ENCODE results near the gene RAB3GAP2. TPM values are rescaled to one million over a fixed set of nuclear protein-coding genes. Genes with fewer than 3 reads are reported as not detected.
"Not testable (repeated sequence)": the region's sequence is repeated elsewhere in the genome, so short reads cannot be mapped to it uniquely, and the experiment has no call there.

The RAB3GAP2 gene
- polyA plus RNA-seq, 3 donors from 2014 or later, result 12.0 to 33.8 (median 18.6) TPM

- Mint-ChIP-seq H3K4me1 (peaks cover 19 to 26% of the 10 kb centered on the region in 2 donors), H3K4me3 (no peak overlapping the region), H3K9me3 (no peaks in the 10 kb centered on the region), H3K27ac (no peak overlapping the region), H3K27me3 (ENCODE audit: low read depth in 3 of 3) (no peaks in the 10 kb centered on the region), H3K36me3 (peaks cover 29 to 36% (median 36%) of the 10 kb centered on the region in 3 donors)
- no peak for DNase-seq
These were observed 113.2 kb downstream of the RAB3GAP2 start for GRCh38 chr1:220159041-220159440.

- Mint-ChIP-seq H3K4me1 (peaks cover 19 to 26% of the 10 kb centered on the region in 2 donors), H3K27ac (peak overlapping the region in 1 of 6 donors; percentile 51), H3K36me3 (peaks cover 32 to 36% (median 33%) of the 10 kb centered on the region in 3 donors)
- H3K9me3 Mint-ChIP-seq; DNase-seq; H3K4me3 Mint-ChIP-seq; H3K27me3 Mint-ChIP-seq (ENCODE audit: low read depth in 3 of 3): not testable (repeated sequence)
These were observed 113.7 kb downstream of the RAB3GAP2 start for GRCh38 chr1:220158530-220158929.

GRCh38 chr1:220157738-220158137 is 114.5 kb downstream of the RAB3GAP2 start:
- no peak overlapping the region for H3K4me3 Mint-ChIP-seq
- peak overlapping the region in 3 of 6 donors; percentile 8 to 48 (median 29) for H3K27ac Mint-ChIP-seq
- H3K4me1 Mint-ChIP-seq, result peaks cover 19 to 26% of the 10 kb centered on the region in 2 donors
- peaks cover 0 to 2% (median 0%) of the 10 kb centered on the region in 3 donors for H3K27me3 Mint-ChIP-seq (ENCODE audit: low read depth in 3 of 3)
- H3K36me3 Mint-ChIP-seq, result peaks cover 36 to 37% (median 36%) of the 10 kb centered on the region in 3 donors
- no peaks in the 10 kb centered on the region for H3K9me3 Mint-ChIP-seq
- no peak for DNase-seq

- Mint-ChIP-seq H3K36me3 (peaks cover 32 to 41% (median 36%) of the 10 kb centered on the region in 3 donors), H3K27ac (peak overlapping the region; percentile 13 to 85 (median 57)), H3K4me3 (peak overlapping the region in 1 of 5 donors; percentile 50), H3K4me1 (peaks cover 19 to 26% of the 10 kb centered on the region in 2 donors), H3K9me3 (no peaks in the 10 kb centered on the region), H3K27me3 (ENCODE audit: low read depth in 3 of 3) (peaks cover 0 to 2% (median 0%) of the 10 kb centered on the region in 3 donors)
- DNase-seq, result no peak
These were observed 115.6 kb downstream of the RAB3GAP2 start for GRCh38 chr1:220156620-220157146.

- H3K36me3 Mint-ChIP-seq, result peaks cover 16 to 35% (median 23%) of the 10 kb centered on the region in 3 donors
- H3K4me3 Mint-ChIP-seq, result no peak overlapping the region
- H3K9me3 Mint-ChIP-seq, result no peaks in the 10 kb centered on the region
- H3K4me1 Mint-ChIP-seq, result peaks cover 17 to 20% of the 10 kb centered on the region in 2 donors
- no peak for DNase-seq
- peaks cover 0 to 2% (median 2%) of the 10 kb centered on the region in 3 donors for H3K27me3 Mint-ChIP-seq (ENCODE audit: low read depth in 3 of 3)
- H3K27ac Mint-ChIP-seq, result peak overlapping the region in 4 of 6 donors; percentile 21 to 75 (median 64)
These were observed 119.1 kb downstream of the RAB3GAP2 start for GRCh38 chr1:220153147-220153546.

- Mint-ChIP-seq H3K36me3 (peaks cover 9 to 24% (median 12%) of the 10 kb centered on the region in 3 donors), H3K4me3 (no peak overlapping the region), H3K4me1 (peaks cover 3% of the 10 kb centered on the region in 2 donors), H3K27me3 (ENCODE audit: low read depth in 3 of 3) (peaks cover 0 to 2% (median 2%) of the 10 kb centered on the region in 3 donors), H3K9me3 (no peaks in the 10 kb centered on the region), H3K27ac (peak overlapping the region in 2 of 6 donors; percentile 65 to 67)
- DNase-seq, result no peak
These were observed 120.8 kb downstream of the RAB3GAP2 start for GRCh38 chr1:220151454-220151853.

GRCh38 chr1:220149742-220150141 is 122.5 kb downstream of the RAB3GAP2 start:
- DNase-seq, result no peak
- H3K4me1 Mint-ChIP-seq, result no peaks in the 10 kb centered on the region
- H3K4me3 Mint-ChIP-seq, result no peak overlapping the region
- H3K9me3 Mint-ChIP-seq, result no peaks in the 10 kb centered on the region
- peaks cover 0 to 2% (median 2%) of the 10 kb centered on the region in 3 donors for H3K27me3 Mint-ChIP-seq (ENCODE audit: low read depth in 3 of 3)
- H3K36me3 Mint-ChIP-seq, result peaks cover 10 to 29% (median 16%) of the 10 kb centered on the region in 3 donors
- peak overlapping the region in 2 of 6 donors; percentile 3 to 40 for H3K27ac Mint-ChIP-seq

- H3K27me3 Mint-ChIP-seq (ENCODE audit: low read depth in 3 of 3), result no peaks in the 10 kb centered on the region
- no peak for DNase-seq
- H3K4me3 Mint-ChIP-seq, result no peak overlapping the region
- H3K9me3 Mint-ChIP-seq, result no peaks in the 10 kb centered on the region
- peaks cover 38 to 47% (median 43%) of the 10 kb centered on the region in 3 donors for H3K36me3 Mint-ChIP-seq
- H3K4me1 Mint-ChIP-seq, result no peaks in the 10 kb centered on the region
- H3K27ac Mint-ChIP-seq, result peak overlapping the region in 4 of 6 donors; percentile 45 to 57 (median 50)
These were observed 128.2 kb downstream of the RAB3GAP2 start for GRCh38 chr1:220144051-220144450.

GRCh38 chr1:220139966-220140365 is 132.3 kb downstream of the RAB3GAP2 start:
- no peak overlapping the region for H3K4me3 Mint-ChIP-seq
- H3K4me1 Mint-ChIP-seq, result peaks cover 14 to 15% of the 10 kb centered on the region in 2 donors
- no peaks in the 10 kb centered on the region for H3K9me3 Mint-ChIP-seq
- DNase-seq, result no peak
- peaks cover 36 to 47% (median 37%) of the 10 kb centered on the region in 3 donors for H3K36me3 Mint-ChIP-seq
- H3K27ac Mint-ChIP-seq, result no peak overlapping the region
- H3K27me3 Mint-ChIP-seq (ENCODE audit: low read depth in 3 of 3), result no peaks in the 10 kb centered on the region

- peaks cover 37 to 49% (median 41%) of the 10 kb centered on the region in 3 donors for H3K36me3 Mint-ChIP-seq
- H3K27ac Mint-ChIP-seq, result peak overlapping the region; percentile 65 to 93 (median 81)
- H3K4me3 Mint-ChIP-seq, result peak overlapping the region; percentile 41 to 64 (median 60)
- peaks cover 14 to 24% of the 10 kb centered on the region in 2 donors for H3K4me1 Mint-ChIP-seq
- peak; percentile 34 to 40 (median 40) for DNase-seq
- no peaks in the 10 kb centered on the region for H3K9me3 Mint-ChIP-seq
- H3K27me3 Mint-ChIP-seq (ENCODE audit: low read depth in 3 of 3), result no peaks in the 10 kb centered on the region
These were observed 135.1 kb downstream of the RAB3GAP2 start for GRCh38 chr1:220137019-220137786.

- DNase-seq, result no peak
- Mint-ChIP-seq H3K27ac (peak overlapping the region in 2 of 6 donors; percentile 57 to 83), H3K4me1 (peaks cover 14 to 27% of the 10 kb centered on the region in 2 donors), H3K9me3 (no peaks in the 10 kb centered on the region), H3K27me3 (ENCODE audit: low read depth in 3 of 3) (no peaks in the 10 kb centered on the region), H3K4me3 (peak overlapping the region in 1 of 5 donors; percentile 20), H3K36me3 (peaks cover 30 to 47% (median 32%) of the 10 kb centered on the region in 3 donors)
These were observed 136.5 kb downstream of the RAB3GAP2 start for GRCh38 chr1:220135755-220136154.

- Mint-ChIP-seq H3K36me3 (peaks cover 29 to 58% (median 31%) of the 10 kb centered on the region in 3 donors), H3K4me1 (peaks cover 0 to 12% of the 10 kb centered on the region in 2 donors), H3K27ac (no peak overlapping the region), H3K27me3 (ENCODE audit: low read depth in 3 of 3) (no peaks in the 10 kb centered on the region), H3K4me3 (no peak overlapping the region), H3K9me3 (no peaks in the 10 kb centered on the region)
- DNase-seq, result no peak
These were observed 142.6 kb downstream of the RAB3GAP2 start for GRCh38 chr1:220129479-220130210.

- no peak overlapping the region for H3K4me3 Mint-ChIP-seq
- H3K4me1 Mint-ChIP-seq, result peaks cover 0 to 2% of the 10 kb centered on the region in 2 donors
- H3K9me3 Mint-ChIP-seq, result no peaks in the 10 kb centered on the region
- H3K36me3 Mint-ChIP-seq, result peaks cover 12 to 39% (median 21%) of the 10 kb centered on the region in 3 donors
- no peak for DNase-seq
- peak overlapping the region in 2 of 6 donors; percentile 0 to 15 for H3K27ac Mint-ChIP-seq
- no peaks in the 10 kb centered on the region for H3K27me3 Mint-ChIP-seq (ENCODE audit: low read depth in 3 of 3)
These were observed 145.2 kb downstream of the RAB3GAP2 start for GRCh38 chr1:220127076-220127475.
